HepG2 (cell line): Measurements from ENCODE around the gene ARHGEF3. TPM values are rescaled to one million over a fixed set of nuclear protein-coding genes. Genes with fewer than 3 reads are reported as not detected.

Experiments used
- MAZ ChIP-seq, 2 experiments: sonication (generic) in 1 of 2; formaldehyde crosslinking in 1 of 2; IDR thresholded peaks; 2 replicates each; pipeline versions ENCODE4 v1.5.0 to v1.6.1; 2012 to 2020; ENCODE audit warnings: low read depth in 2 of 2, mild to moderate bottlenecking in 2 of 2, borderline replicate concordance in 1 of 2, improper control_type of control experiment in 1 of 2, low read length in 1 of 2, missing genetic modification reagents in 1 of 2, moderate library complexity in 1 of 2
- NR2F1 ChIP-seq, 2 experiments: fragments of 450-650 bp in 1 of 2; formaldehyde crosslinking in 1 of 2; IDR thresholded peaks; 2 replicates each; pipeline versions ENCODE4 v1.5.0 to v1.6.1; 2016 to 2020; ENCODE audit warnings: mild to moderate bottlenecking in 1 of 2, missing compliant biosample characterization in 1 of 2, missing genetic modification reagents in 1 of 2, moderate library complexity in 1 of 2
- PAX8 ChIP-seq: sonication (generic); formaldehyde crosslinking; IDR thresholded peaks from 2 replicates; pipeline ENCODE4 v1.8.0; 2022; ENCODE audit warnings: mild to moderate bottlenecking, missing genetic modification reagents, borderline replicate concordance
- SRY ChIP-seq: sonication (generic); formaldehyde crosslinking; IDR thresholded peaks from 2 replicates; pipeline ENCODE4 v1.8.0; 2022; ENCODE audit warnings: mild to moderate bottlenecking, missing genetic modification reagents
- YEATS4 ChIP-seq: sonication (generic); formaldehyde crosslinking; IDR thresholded peaks from 2 replicates; pipeline ENCODE4 v1.4.0; 2020; ENCODE audit warnings: missing genetic modification reagents, borderline replicate concordance
- ZFY ChIP-seq: sonication (generic); formaldehyde crosslinking; IDR thresholded peaks from 2 replicates; pipeline ENCODE4 v1.4.0; 2020; ENCODE audit warnings: missing genetic modification reagents
- ZMYM2 ChIP-seq: sonication (generic); formaldehyde crosslinking; IDR thresholded peaks from 2 replicates; pipeline ENCODE4 v1.8.0; 2022; ENCODE audit warnings: mild to moderate bottlenecking, missing genetic modification reagents
- ZMYM4 ChIP-seq: sonication (generic); formaldehyde crosslinking; IDR thresholded peaks from 2 replicates; pipeline ENCODE4 v1.8.1; 2023; ENCODE audit warnings: mild to moderate bottlenecking, missing genetic modification reagents
- ZNF333 ChIP-seq: sonication (generic); formaldehyde crosslinking; IDR thresholded peaks from 2 replicates; pipeline ENCODE4 v1.4.0; 2020; ENCODE audit warnings: mild to moderate bottlenecking, missing genetic modification reagents, borderline replicate concordance
- ZNF768 ChIP-seq: sonication (generic); formaldehyde crosslinking; IDR thresholded peaks from 2 replicates; pipeline ENCODE4 v1.4.0; 2020; ENCODE audit warnings: missing genetic modification reagents
- ZSCAN21 ChIP-seq: sonication (generic); formaldehyde crosslinking; IDR thresholded peaks from 2 replicates; pipeline ENCODE4 v1.8.0; 2022; ENCODE audit warnings: mild to moderate bottlenecking, missing genetic modification reagents, moderate library complexity, borderline replicate concordance
- polyA plus RNA-seq, 8 experiments: library from polyadenylated mRNA; depleted of rRNA in 3 of 8; stranded (reverse) in 7 of 8; unstranded in 1 of 8; fragments of >200 nt; fragmentation: Illumina TruSeq in 4 of 8; extraction: Trizol in 4 of 8; gene quantifications; 2 replicates each; pipeline versions ENCODE4 v1.2.1 to v1.2.3, GENCODE V29; 2011 to 2016; ENCODE audit warnings: low read depth in 4 of 8, missing spikeins in 1 of 8, mixed read lengths in 1 of 8; ENCODE audit not compliant: insufficient read depth in 1 of 8
- total RNA-seq, 5 experiments: library from RNA; depleted of rRNA; stranded (reverse); fragments of >200 nt; fragmentation: Illumina TruSeq; extraction: Trizol; gene quantifications; 2 replicates each; pipeline ENCODE4 v1.2.3, GENCODE V29; 2016; ENCODE audit warnings: low read depth in 1 of 5
- TF ChIP-seq, protein P1 (sequence below): sonication (generic); formaldehyde crosslinking; IDR thresholded peaks from 2 replicates; pipeline ENCODE4 v1.4.0; 2020; ENCODE audit warnings: mild to moderate bottlenecking, missing genetic modification reagents
- TF ChIP-seq, protein P2 (sequence below): IDR thresholded peaks from 2 replicates; pipeline ENCODE4 v1.6.1; 2016
- TF ChIP-seq, protein P3 (sequence below): sonication (generic); formaldehyde crosslinking; IDR thresholded peaks from 2 replicates; pipeline ENCODE4 v1.5.1; 2020; ENCODE audit warnings: missing genetic modification reagents, mild to moderate bottlenecking, borderline replicate concordance
- TF ChIP-seq, protein P4 (sequence below): sonication (generic); formaldehyde crosslinking; IDR thresholded peaks from 2 replicates; pipeline ENCODE4 v1.5.0; 2020; ENCODE audit warnings: mild to moderate bottlenecking, missing genetic modification reagents
- TF ChIP-seq, protein P5 (sequence below): sonication (generic); formaldehyde crosslinking; IDR thresholded peaks from 2 replicates; pipeline ENCODE4 v1.4.0; 2020; ENCODE audit warnings: missing genetic modification reagents

The ARHGEF3 gene
- total and polyA plus RNA-seq, 2 of the 13 experiments (the other 11 are each of a cell fraction or from before 2014, with no cell fraction given), result 14.8 to 23.1 TPM

DNA sequence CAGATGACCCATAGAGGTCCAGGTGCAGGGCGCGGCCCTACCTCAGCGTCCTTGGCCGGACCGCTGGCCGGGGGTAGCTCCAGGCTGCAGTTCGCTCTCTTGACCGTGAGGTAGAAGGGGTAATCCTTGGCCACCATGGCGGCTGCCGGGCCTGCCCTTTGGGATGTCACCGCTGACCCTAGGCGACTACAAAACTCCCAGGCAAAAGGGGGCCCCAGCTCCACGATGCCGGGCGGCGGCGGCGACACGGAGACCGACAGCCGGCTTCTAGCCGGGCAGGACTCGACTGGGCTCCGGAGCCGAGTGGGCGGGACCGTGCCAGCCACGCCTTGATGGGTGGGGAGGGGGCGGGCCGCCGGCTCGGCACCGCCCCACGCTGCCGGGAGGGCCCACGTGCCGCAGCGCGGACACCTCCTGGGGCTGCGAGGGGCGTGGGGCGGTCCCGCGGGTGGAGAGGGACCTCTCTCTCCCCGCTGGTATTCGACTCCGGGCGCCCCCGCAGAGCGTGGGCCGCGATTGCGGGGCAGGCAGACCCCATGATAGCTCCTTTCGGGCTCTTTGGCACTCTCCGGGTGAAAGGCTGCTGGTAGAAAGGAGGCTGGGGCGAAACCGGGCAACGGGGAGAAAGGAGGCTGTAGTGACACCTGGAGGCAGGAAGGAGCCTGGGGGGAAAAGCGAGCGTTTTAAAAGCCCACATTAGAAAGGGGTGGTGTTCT is at the start of gene ARHGEF3 (continued):
- TF ChIP-seq, protein P1, sequence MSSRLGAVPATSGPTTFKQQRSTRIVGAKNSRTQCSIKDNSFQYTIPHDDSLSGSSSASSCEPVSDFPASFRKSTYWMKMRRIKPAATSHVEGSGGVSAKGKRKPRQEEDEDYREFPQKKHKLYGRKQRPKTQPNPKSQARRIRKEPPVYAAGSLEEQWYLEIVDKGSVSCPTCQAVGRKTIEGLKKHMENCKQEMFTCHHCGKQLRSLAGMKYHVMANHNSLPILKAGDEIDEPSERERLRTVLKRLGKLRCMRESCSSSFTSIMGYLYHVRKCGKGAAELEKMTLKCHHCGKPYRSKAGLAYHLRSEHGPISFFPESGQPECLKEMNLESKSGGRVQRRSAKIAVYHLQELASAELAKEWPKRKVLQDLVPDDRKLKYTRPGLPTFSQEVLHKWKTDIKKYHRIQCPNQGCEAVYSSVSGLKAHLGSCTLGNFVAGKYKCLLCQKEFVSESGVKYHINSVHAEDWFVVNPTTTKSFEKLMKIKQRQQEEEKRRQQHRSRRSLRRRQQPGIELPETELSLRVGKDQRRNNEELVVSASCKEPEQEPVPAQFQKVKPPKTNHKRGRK (CRISPR knock-in tag), result peak; percentile 80; the same call in 1 of the 2 replicates
- TF ChIP-seq, protein P2, sequence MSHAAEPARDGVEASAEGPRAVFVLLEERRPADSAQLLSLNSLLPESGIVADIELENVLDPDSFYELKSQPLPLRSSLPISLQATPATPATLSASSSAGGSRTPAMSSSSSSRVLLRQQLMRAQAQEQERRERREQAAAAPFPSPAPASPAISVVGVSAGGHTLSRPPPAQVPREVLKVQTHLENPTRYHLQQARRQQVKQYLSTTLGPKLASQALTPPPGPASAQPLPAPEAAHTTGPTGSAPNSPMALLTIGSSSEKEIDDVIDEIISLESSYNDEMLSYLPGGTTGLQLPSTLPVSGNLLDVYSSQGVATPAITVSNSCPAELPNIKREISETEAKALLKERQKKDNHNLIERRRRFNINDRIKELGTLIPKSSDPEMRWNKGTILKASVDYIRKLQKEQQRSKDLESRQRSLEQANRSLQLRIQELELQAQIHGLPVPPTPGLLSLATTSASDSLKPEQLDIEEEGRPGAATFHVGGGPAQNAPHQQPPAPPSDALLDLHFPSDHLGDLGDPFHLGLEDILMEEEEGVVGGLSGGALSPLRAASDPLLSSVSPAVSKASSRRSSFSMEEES (CRISPR knock-in tag), result peak; percentile 18; the same call in 1 of the 2 replicates
- TF ChIP-seq SRY (CRISPR knock-in tag) (peak; percentile 71; the same call in 1 of the 2 replicates), PAX8 (CRISPR knock-in tag) (no peak), ZMYM2 (CRISPR knock-in tag) (0 out of 2 replicates have a peak, but pooled peaks have one; percentile 60), ZSCAN21 (peak; percentile 62; the same call in 1 of the 2 replicates), ZNF768 (CRISPR knock-in tag) (no peak), ZNF333 (CRISPR knock-in tag) (0 out of 2 replicates have a peak, but pooled peaks have one; percentile 70), MAZ (IDR thresholded peaks at IDR 0.05; ENCODE audit: borderline replicate concordance, low read depth, low read length) (0 out of 2 replicates have a peak, but pooled peaks have one; percentile 7), MAZ (CRISPR knock-in tag; IDR thresholded peaks at IDR 0.05; ENCODE audit: low read depth) (peak; percentile 76), NR2F1 (CRISPR knock-in tag; IDR thresholded peaks at IDR 0.05) (no peak), YEATS4 (peak; percentile 78; the same call in 1 of the 2 replicates), ZFY (CRISPR knock-in tag) (peak; percentile 71; the same call in 1 of the 2 replicates), ZMYM4 (peak; percentile 80)
- TF ChIP-seq, protein P3, sequence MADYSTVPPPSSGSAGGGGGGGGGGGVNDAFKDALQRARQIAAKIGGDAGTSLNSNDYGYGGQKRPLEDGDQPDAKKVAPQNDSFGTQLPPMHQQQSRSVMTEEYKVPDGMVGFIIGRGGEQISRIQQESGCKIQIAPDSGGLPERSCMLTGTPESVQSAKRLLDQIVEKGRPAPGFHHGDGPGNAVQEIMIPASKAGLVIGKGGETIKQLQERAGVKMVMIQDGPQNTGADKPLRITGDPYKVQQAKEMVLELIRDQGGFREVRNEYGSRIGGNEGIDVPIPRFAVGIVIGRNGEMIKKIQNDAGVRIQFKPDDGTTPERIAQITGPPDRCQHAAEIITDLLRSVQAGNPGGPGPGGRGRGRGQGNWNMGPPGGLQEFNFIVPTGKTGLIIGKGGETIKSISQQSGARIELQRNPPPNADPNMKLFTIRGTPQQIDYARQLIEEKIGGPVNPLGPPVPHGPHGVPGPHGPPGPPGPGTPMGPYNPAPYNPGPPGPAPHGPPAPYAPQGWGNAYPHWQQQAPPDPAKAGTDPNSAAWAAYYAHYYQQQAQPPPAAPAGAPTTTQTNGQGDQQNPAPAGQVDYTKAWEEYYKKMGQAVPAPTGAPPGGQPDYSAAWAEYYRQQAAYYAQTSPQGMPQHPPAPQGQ (CRISPR knock-in tag), result no peak
- TF ChIP-seq, protein P4, sequence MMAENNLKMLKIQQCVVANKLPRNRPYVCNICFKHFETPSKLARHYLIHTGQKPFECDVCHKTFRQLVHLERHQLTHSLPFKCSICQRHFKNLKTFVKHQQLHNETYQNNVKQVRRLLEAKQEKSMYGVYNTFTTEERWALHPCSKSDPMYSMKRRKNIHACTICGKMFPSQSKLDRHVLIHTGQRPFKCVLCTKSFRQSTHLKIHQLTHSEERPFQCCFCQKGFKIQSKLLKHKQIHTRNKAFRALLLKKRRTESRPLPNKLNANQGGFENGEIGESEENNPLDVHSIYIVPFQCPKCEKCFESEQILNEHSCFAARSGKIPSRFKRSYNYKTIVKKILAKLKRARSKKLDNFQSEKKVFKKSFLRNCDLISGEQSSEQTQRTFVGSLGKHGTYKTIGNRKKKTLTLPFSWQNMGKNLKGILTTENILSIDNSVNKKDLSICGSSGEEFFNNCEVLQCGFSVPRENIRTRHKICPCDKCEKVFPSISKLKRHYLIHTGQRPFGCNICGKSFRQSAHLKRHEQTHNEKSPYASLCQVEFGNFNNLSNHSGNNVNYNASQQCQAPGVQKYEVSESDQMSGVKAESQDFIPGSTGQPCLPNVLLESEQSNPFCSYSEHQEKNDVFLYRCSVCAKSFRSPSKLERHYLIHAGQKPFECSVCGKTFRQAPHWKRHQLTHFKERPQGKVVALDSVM, result peak; percentile 91
- TF ChIP-seq, protein P5, sequence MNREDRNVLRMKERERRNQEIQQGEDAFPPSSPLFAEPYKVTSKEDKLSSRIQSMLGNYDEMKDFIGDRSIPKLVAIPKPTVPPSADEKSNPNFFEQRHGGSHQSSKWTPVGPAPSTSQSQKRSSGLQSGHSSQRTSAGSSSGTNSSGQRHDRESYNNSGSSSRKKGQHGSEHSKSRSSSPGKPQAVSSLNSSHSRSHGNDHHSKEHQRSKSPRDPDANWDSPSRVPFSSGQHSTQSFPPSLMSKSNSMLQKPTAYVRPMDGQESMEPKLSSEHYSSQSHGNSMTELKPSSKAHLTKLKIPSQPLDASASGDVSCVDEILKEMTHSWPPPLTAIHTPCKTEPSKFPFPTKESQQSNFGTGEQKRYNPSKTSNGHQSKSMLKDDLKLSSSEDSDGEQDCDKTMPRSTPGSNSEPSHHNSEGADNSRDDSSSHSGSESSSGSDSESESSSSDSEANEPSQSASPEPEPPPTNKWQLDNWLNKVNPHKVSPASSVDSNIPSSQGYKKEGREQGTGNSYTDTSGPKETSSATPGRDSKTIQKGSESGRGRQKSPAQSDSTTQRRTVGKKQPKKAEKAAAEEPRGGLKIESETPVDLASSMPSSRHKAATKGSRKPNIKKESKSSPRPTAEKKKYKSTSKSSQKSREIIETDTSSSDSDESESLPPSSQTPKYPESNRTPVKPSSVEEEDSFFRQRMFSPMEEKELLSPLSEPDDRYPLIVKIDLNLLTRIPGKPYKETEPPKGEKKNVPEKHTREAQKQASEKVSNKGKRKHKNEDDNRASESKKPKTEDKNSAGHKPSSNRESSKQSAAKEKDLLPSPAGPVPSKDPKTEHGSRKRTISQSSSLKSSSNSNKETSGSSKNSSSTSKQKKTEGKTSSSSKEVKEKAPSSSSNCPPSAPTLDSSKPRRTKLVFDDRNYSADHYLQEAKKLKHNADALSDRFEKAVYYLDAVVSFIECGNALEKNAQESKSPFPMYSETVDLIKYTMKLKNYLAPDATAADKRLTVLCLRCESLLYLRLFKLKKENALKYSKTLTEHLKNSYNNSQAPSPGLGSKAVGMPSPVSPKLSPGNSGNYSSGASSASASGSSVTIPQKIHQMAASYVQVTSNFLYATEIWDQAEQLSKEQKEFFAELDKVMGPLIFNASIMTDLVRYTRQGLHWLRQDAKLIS, result no peak
